Measurements from ENCODE around the gene CHD6.

Gene CHD6

DNA sequence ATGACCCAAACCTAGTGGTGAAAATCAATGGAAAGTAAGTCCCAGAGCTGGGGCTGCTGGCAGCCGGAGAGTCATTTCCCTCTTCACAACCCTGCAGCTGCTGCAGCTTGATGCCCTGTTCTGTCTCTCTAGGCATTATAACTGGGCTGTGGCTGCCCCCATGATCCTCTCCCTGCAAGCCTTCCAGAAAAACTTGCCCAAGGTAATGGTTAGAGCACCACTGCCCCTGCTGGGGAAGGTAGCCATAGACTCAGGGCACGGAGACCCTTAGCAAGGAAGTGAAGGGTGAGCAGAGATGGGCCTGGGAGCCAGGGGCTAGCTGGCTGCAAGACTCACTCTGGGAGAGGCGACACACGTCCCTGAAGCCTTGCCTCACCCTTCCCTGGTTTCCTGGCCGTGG is 265.5 kb downstream of the CHD6 start:
- no peak overlapping the region for H3K4me3 Mint-ChIP-seq
- no peak for DNase-seq
- no peaks in the 10 kb centered on the region for H3K27me3 Mint-ChIP-seq
- H3K36me3 Mint-ChIP-seq (ENCODE audit: low read depth) = no peaks in the 10 kb centered on the region
- H3K27ac Mint-ChIP-seq = no peak overlapping the region
- H3K9me3 Mint-ChIP-seq = no peaks in the 10 kb centered on the region
- H3K4me1 Mint-ChIP-seq (ENCODE audit: low read depth) = no peaks in the 10 kb centered on the region

DNA sequence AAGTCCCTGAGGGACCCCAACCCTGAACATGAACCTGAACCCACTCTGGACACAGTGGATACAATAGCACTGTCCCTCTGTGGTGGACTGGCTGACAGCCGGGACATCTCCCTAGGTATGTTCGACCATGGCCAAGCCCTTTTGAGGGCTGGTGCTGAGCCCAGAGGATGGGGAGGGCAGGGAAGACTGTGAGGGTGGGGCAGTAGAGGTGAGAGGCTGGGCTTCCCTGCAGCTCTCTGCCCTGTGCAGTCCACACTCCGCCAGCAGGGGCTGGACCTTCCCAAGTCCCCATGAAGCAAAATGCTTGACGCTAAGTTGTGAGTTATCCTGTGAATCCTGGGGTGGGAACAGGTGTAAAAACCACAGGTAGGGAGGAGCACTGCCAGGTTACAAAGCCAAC is 266.1 kb downstream of the CHD6 start:
- Mint-ChIP-seq H3K4me1 (ENCODE audit: low read depth) (no peaks in the 10 kb centered on the region), H3K36me3 (ENCODE audit: low read depth) (no peaks in the 10 kb centered on the region), H3K4me3 (no peak overlapping the region), H3K9me3 (no peaks in the 10 kb centered on the region), H3K27me3 (no peaks in the 10 kb centered on the region), H3K27ac (no peak overlapping the region)
- DNase-seq = no peak
